Left ventricle myocardium inferior (tissue), 1 donor: Measurements from ENCODE around the gene RCSD1. TPM values are rescaled to one million over a fixed set of nuclear protein-coding genes. Genes with fewer than 3 reads are reported as not detected.

ENCODE experiments used
- DNase-seq: peaks from one replicate; pipeline ENCODE4 v3.0.0-alpha.2; 2020
- H3K27ac ChIP-seq: fragments of 200-600 bp; replicated peaks from 2 replicates; pipeline ENCODE4 v1.8.0; 2021
- H3K27me3 ChIP-seq: fragments of 200-600 bp; 2 replicates; pipeline ENCODE4 v1.8.0; 2021; ENCODE audit warnings: low read depth
- H3K36me3 ChIP-seq: fragments of 200-600 bp; 2 replicates; pipeline ENCODE4 v1.8.0; 2021
- H3K4me1 ChIP-seq: fragments of 200-600 bp; 2 replicates; pipeline ENCODE4 v1.8.0; 2021
- H3K4me3 ChIP-seq: fragments of 200-600 bp; 2 replicates; pipeline ENCODE4 v1.8.0; 2021; ENCODE audit warnings: mild to moderate bottlenecking, moderate library complexity
- H3K9me3 ChIP-seq: fragments of 200-600 bp; replicated peaks from 2 replicates; pipeline ENCODE4 v1.8.0; 2021
- intact Hi-C: fragments of 100-400 bp; cut with micrococcal nuclease; formaldehyde crosslinking; loops from one replicate; pipeline ENCODE4 v1.11.0; 2022
- total RNA-seq: library from RNA; stranded (reverse); fragmentation: NEBNext Ultra II Directional; extraction: Animal tissue kit (Norgen Biotek cat#: 25700); gene quantifications from one replicate; pipeline ENCODE4 v1.2.1, GENCODE V29; 2021
- TF ChIP-seq, protein P1 (sequence below): fragments of 200-600 bp; IDR thresholded peaks from 2 replicates; pipeline ENCODE4 v1.8.0; 2021; ENCODE audit warnings: antibody characterized with exemption, mild to moderate bottlenecking, borderline replicate concordance
- donor health status: DM: no; HTN: yes; CAD: no; lungs with severe emphysema.

Gene RCSD1
- total RNA-seq, 1 donor from 2014 or later = 42.7 TPM

DNA sequence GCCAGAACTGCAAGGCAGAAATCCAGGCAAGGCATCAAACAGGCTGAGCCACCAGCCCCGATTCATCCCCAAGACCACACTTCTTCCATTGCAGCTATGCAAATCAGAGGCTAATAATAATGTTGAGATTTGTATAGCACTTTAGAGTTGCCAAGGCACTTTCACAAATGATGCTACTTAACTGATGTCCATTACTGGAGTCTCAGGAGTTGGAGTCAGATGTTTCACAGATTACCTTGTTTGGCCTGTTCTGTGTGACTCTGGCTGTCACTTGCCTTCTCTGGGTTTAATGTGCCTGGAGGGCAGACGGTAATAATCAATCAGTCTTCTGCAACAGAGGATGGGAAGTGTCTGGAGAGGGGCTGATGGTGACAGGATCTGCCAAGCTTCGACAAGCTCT, 51.0 kb downstream of the RCSD1 start:
- Histone ChIP-seq H3K9me3 (no peaks in the 10 kb centered on the region), H3K4me1 (peaks cover 99% of the 10 kb centered on the region), H3K27me3 (no peaks in the 10 kb centered on the region), H3K4me3 (peak overlapping the region; percentile 28), H3K27ac (peak overlapping the region; percentile 93), H3K36me3 (no peaks in the 10 kb centered on the region)
- no peak for DNase-seq
- TF ChIP-seq, protein P1, sequence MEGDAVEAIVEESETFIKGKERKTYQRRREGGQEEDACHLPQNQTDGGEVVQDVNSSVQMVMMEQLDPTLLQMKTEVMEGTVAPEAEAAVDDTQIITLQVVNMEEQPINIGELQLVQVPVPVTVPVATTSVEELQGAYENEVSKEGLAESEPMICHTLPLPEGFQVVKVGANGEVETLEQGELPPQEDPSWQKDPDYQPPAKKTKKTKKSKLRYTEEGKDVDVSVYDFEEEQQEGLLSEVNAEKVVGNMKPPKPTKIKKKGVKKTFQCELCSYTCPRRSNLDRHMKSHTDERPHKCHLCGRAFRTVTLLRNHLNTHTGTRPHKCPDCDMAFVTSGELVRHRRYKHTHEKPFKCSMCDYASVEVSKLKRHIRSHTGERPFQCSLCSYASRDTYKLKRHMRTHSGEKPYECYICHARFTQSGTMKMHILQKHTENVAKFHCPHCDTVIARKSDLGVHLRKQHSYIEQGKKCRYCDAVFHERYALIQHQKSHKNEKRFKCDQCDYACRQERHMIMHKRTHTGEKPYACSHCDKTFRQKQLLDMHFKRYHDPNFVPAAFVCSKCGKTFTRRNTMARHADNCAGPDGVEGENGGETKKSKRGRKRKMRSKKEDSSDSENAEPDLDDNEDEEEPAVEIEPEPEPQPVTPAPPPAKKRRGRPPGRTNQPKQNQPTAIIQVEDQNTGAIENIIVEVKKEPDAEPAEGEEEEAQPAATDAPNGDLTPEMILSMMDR = no peak
- intact Hi-C loops = no loop called here

DNA sequence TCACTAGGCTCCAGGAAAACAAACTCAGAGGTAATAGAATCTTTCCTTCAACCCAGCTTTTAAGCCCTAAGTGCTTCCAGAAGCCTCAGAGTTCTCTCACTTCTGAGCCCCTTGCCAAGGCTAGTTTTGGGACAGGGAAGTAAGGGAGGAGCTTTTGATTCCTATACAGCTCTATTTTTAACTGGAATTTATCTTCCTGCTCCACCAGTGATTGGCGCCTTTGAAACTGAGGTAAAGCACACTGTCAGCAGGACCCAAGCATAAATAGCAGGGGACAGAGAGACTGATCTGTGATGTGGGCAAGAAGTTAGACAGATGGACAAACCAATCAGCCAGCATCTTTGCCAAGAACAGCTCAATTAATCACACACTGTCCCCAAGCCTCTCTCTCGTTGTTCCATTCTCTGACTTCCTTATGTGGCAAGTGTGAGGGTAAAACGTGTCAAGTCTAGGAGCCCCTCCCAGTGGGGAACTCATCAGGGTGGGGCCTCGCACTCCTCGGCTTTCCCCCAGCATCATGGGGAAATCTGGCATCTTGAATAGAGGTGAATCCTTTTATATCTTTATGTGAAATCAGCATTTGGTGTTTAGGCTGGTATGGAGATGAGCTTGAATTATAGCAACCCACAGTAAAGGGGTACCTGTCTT, 51.5 kb downstream of the RCSD1 start:
- Histone ChIP-seq H3K27me3 (no peaks in the 10 kb centered on the region), H3K27ac (peak overlapping the region; percentile 93), H3K36me3 (no peaks in the 10 kb centered on the region), H3K9me3 (no peaks in the 10 kb centered on the region), H3K4me1 (peaks cover 99% of the 10 kb centered on the region), H3K4me3 (peak overlapping the region; percentile 28)
- intact Hi-C loops = no loop called here
- TF ChIP-seq, protein P1 = no peak
- no peak for DNase-seq

DNA sequence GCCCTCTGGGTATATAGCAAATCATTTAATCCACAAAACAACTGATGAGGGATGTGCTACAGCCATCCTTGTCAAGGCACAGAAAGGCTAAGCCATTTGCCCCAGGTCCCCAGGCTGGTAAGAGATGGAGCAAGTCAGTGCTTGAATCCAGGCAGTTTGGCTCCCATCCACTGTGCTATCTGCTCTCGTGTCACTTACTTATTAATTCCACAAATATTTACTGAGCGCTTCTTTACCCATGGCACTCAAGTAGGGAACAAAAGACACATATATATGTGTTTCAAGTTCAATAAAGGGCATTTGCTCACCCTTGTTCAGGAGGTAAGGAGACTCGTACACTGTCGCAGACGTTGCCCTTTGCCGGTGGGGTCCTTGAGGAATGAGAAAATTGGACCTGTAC, 53.2 kb downstream of the RCSD1 start:
- Histone ChIP-seq H3K4me1 (peaks cover 100% of the 10 kb centered on the region), H3K36me3 (no peaks in the 10 kb centered on the region), H3K9me3 (no peaks in the 10 kb centered on the region), H3K4me3 (peak overlapping the region; percentile 15), H3K27ac (peak overlapping the region; percentile 93), H3K27me3 (no peaks in the 10 kb centered on the region)
- intact Hi-C loops = no loop called here
- no peak for DNase-seq
- TF ChIP-seq, protein P1 = no peak

- TF ChIP-seq, protein P1 = no peak
- Histone ChIP-seq H3K4me1 (peaks cover 99% of the 10 kb centered on the region), H3K27me3 (no peaks in the 10 kb centered on the region), H3K36me3 (peaks cover 2% of the 10 kb centered on the region), H3K4me3 (peak overlapping the region; percentile 15), H3K27ac (peak overlapping the region; percentile 93), H3K9me3 (no peaks in the 10 kb centered on the region)
- peak; percentile 45 for DNase-seq
- intact Hi-C loops = no loop called here
Observed at GRCh38 chr1:167683641-167684502, 53.8 kb downstream of the RCSD1 start.

DNA sequence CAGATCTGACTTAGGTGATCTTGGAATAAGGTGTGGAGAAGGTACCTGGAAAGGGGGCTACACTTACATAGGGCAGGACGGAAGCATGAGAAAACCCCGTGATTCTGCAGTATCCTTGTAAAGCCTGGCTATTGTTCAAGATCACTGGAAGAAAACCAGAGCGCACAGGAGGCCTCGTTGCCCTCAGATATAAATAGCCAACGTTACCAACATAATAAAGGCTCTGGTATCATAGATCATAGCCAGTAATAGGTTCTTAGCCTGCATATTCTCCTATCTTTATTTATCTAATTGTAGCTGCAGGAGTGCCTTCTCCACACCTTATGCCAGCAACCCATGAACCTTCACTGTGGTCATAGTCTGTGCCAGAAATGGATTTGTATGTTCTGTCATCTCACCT, 55.8 kb downstream of the RCSD1 start:
- Histone ChIP-seq H3K4me1 (peaks cover 86% of the 10 kb centered on the region), H3K27ac (peak overlapping the region; percentile 93), H3K27me3 (no peaks in the 10 kb centered on the region), H3K4me3 (no peak overlapping the region), H3K36me3 (peaks cover 21% of the 10 kb centered on the region), H3K9me3 (no peaks in the 10 kb centered on the region)
- no peak for DNase-seq
- TF ChIP-seq, protein P1 = no peak
- intact Hi-C loops = loop anchor here (2.0 kb wide), 1 partner anchor 83 kb away; no protein-coding TSS in a partner anchor
